DMS 273 (cell line): Measurements from ENCODE around the gene HPN.
"Not testable (repeated sequence)": the region's sequence is repeated elsewhere in the genome, so short reads cannot be mapped to it uniquely, and the experiment has no call there.

Experiments used
- DNase-seq: peaks from one replicate; lab custom pipeline; 2025; ENCODE audit not compliant: unreplicated experiment; lab: John Stamatoyannopoulos, UW

The HPN gene

GRCh38 chr19:35100588-35101533, 59.3 kb downstream of the HPN start:
- DNase-seq, result peak; percentile 35

GRCh38 chr19:35101949-35102348, 60.4 kb downstream of the HPN start:
- DNase-seq, result not testable (repeated sequence)

- DNase-seq, result not testable (repeated sequence)
Observed at GRCh38 chr19:35103614-35104013, 62.1 kb downstream of the HPN start.

- no peak for DNase-seq
Observed at GRCh38 chr19:35104361-35104760, 62.8 kb downstream of the HPN start.

- DNase-seq, result no peak
Observed at GRCh38 chr19:35105047-35105410, 63.5 kb downstream of the HPN start.

GRCh38 chr19:35105411-35106290, 64.1 kb downstream of the HPN start:
- no peak for DNase-seq

GRCh38 chr19:35106291-35106583, 64.7 kb downstream of the HPN start:
- DNase-seq, result no peak

- DNase-seq, result no peak
Observed at GRCh38 chr19:35106898-35107541, 65.5 kb downstream of the HPN start.

GRCh38 chr19:35107545-35107944, 66.0 kb downstream of the HPN start:
- DNase-seq, result no peak

GRCh38 chr19:35108730-35109129, 67.2 kb downstream of the HPN start:
- DNase-seq, result no peak

- no peak for DNase-seq
Observed at GRCh38 chr19:35109395-35110112, 68.0 kb downstream of the HPN start.

- no peak for DNase-seq
Observed at GRCh38 chr19:35110974-35111373, 69.5 kb downstream of the HPN start.

- DNase-seq, result no peak
Observed at GRCh38 chr19:35112995-35113688, 71.6 kb downstream of the HPN start.

GRCh38 chr19:35114353-35115176, 73.0 kb downstream of the HPN start:
- DNase-seq, result peak; percentile 87

GRCh38 chr19:35115177-35115951, 73.8 kb downstream of the HPN start, which contains the start of gene FXYD3:
Gene FXYD3, plus strand, starts transcription at chr19:35115823. Its CDS starts 3,554 bp downstream, at chr19:35119377.
- no peak for DNase-seq
